ENCODE measurements around the gene RFX1. TPM values are rescaled to one million over a fixed set of nuclear protein-coding genes. Genes with fewer than 3 reads are reported as not detected.

RFX1 gene
- total RNA-seq, 1 experiment from 2014 or later = 1.2 TPM

- H3K9ac ChIP-seq (ENCODE audit: low read length) = no peak overlapping the region
- peaks cover 6% of the 10 kb centered on the region for H4K20me1 ChIP-seq (ENCODE audit: insufficient read depth, low read depth, low read length)
Observed at GRCh38 chr19:13957051-13957450, 49.1 kb downstream of the RFX1 start.

GRCh38 chr19:13956365-13956744 lies 49.8 kb downstream of the RFX1 start:
- no peak overlapping the region for H3K27ac ChIP-seq (ENCODE audit: low read length)
- peaks cover 16% of the 10 kb centered on the region for H3K4me1 ChIP-seq (ENCODE audit: low read length)
- H3K4me2 ChIP-seq (ENCODE audit: low read depth, low read length, poor library complexity, severe bottlenecking) = no peak overlapping the region
- no peaks in the 10 kb centered on the region for H3K27me3 ChIP-seq (ENCODE audit: low read length)
- no peak overlapping the region for H3K9ac ChIP-seq (ENCODE audit: low read length)
- H3K9me3 ChIP-seq (ENCODE audit: low read length) = no peaks in the 10 kb centered on the region
- H4K20me1 ChIP-seq (ENCODE audit: insufficient read depth, low read depth, low read length) = peaks cover 6% of the 10 kb centered on the region
- peaks cover 21% of the 10 kb centered on the region for H3K79me2 ChIP-seq (ENCODE audit: low read length)
- no peak for DNase-seq
- no peak overlapping the region for H3K4me3 ChIP-seq (ENCODE audit: low read length)
- no peak overlapping the region for H2AFZ ChIP-seq (ENCODE audit: low read length)
- H3K36me3 ChIP-seq (ENCODE audit: insufficient read depth, low read length) = peaks cover 16% of the 10 kb centered on the region; the same call in 1 of the 2 replicates
- no peaks in the 10 kb centered on the region for H3K9me2 ChIP-seq (replicated peaks; ENCODE audit: insufficient read depth, low read length)

More at GRCh38 chr19:13957051-13957450, 49.1 kb downstream of the RFX1 start:
- no peak overlapping the region for H2AFZ ChIP-seq (ENCODE audit: low read length)
- no peak overlapping the region for H3K27ac ChIP-seq (ENCODE audit: low read length)
- no peak overlapping the region for H3K4me3 ChIP-seq (ENCODE audit: low read length)
- no peaks in the 10 kb centered on the region for H3K27me3 ChIP-seq (ENCODE audit: low read length)
- peaks cover 10% of the 10 kb centered on the region for H3K4me1 ChIP-seq (ENCODE audit: low read length)
- H3K79me2 ChIP-seq (ENCODE audit: low read length) = peaks cover 21% of the 10 kb centered on the region
- H3K9me3 ChIP-seq (ENCODE audit: low read length) = no peaks in the 10 kb centered on the region
- H3K4me2 ChIP-seq (ENCODE audit: low read depth, low read length, poor library complexity, severe bottlenecking) = no peak overlapping the region
- peaks cover 16% of the 10 kb centered on the region; the same call in 1 of the 2 replicates for H3K36me3 ChIP-seq (ENCODE audit: insufficient read depth, low read length)
- DNase-seq = no peak
- H3K9me2 ChIP-seq (replicated peaks; ENCODE audit: insufficient read depth, low read length) = no peaks in the 10 kb centered on the region

GRCh38 chr19:13955662-13956364 lies 50.3 kb downstream of the RFX1 start:
- no peak overlapping the region for H2AFZ ChIP-seq (ENCODE audit: low read length)
- no peak overlapping the region for H3K27ac ChIP-seq (ENCODE audit: low read length)
- DNase-seq = no peak
- peaks cover 16% of the 10 kb centered on the region; the same call in 1 of the 2 replicates for H3K36me3 ChIP-seq (ENCODE audit: insufficient read depth, low read length)
- peaks cover 6% of the 10 kb centered on the region for H4K20me1 ChIP-seq (ENCODE audit: insufficient read depth, low read depth, low read length)
- peaks cover 16% of the 10 kb centered on the region for H3K4me1 ChIP-seq (ENCODE audit: low read length)
- no peak overlapping the region for H3K4me2 ChIP-seq (ENCODE audit: low read depth, low read length, poor library complexity, severe bottlenecking)
- H3K27me3 ChIP-seq (ENCODE audit: low read length) = no peaks in the 10 kb centered on the region
- H3K79me2 ChIP-seq (ENCODE audit: low read length) = peaks cover 21% of the 10 kb centered on the region
- H3K9me3 ChIP-seq (ENCODE audit: low read length) = no peaks in the 10 kb centered on the region
- H3K9ac ChIP-seq (ENCODE audit: low read length) = no peak overlapping the region
- H3K9me2 ChIP-seq (replicated peaks; ENCODE audit: insufficient read depth, low read length) = no peaks in the 10 kb centered on the region
- H3K4me3 ChIP-seq (ENCODE audit: low read length) = no peak overlapping the region

- H3K27me3 ChIP-seq (ENCODE audit: low read length) = no peaks in the 10 kb centered on the region
- DNase-seq = no peak
- H3K9ac ChIP-seq (ENCODE audit: low read length) = no peak overlapping the region
- H3K36me3 ChIP-seq (ENCODE audit: insufficient read depth, low read length) = peaks cover 13% of the 10 kb centered on the region; the same call in 1 of the 2 replicates
- H3K9me3 ChIP-seq (ENCODE audit: low read length) = no peaks in the 10 kb centered on the region
- peaks cover 16% of the 10 kb centered on the region for H3K4me1 ChIP-seq (ENCODE audit: low read length)
- H3K9me2 ChIP-seq (replicated peaks; ENCODE audit: insufficient read depth, low read length) = no peaks in the 10 kb centered on the region
- H3K4me3 ChIP-seq (ENCODE audit: low read length) = no peak overlapping the region
- H2AFZ ChIP-seq (ENCODE audit: low read length) = no peak overlapping the region
- no peak overlapping the region for H3K27ac ChIP-seq (ENCODE audit: low read length)
- peaks cover 21% of the 10 kb centered on the region for H3K79me2 ChIP-seq (ENCODE audit: low read length)
- H4K20me1 ChIP-seq (ENCODE audit: insufficient read depth, low read depth, low read length) = peaks cover 6% of the 10 kb centered on the region
- H3K4me2 ChIP-seq (ENCODE audit: low read depth, low read length, poor library complexity, severe bottlenecking) = no peak overlapping the region
Observed at GRCh38 chr19:13954185-13954584, 51.9 kb downstream of the RFX1 start.

- Histone ChIP-seq H3K27me3 (ENCODE audit: low read length) (no peaks in the 10 kb centered on the region), H3K9me2 (replicated peaks; ENCODE audit: insufficient read depth, low read length) (no peaks in the 10 kb centered on the region), H4K20me1 (ENCODE audit: insufficient read depth, low read depth, low read length) (peaks cover 6% of the 10 kb centered on the region), H3K4me2 (ENCODE audit: low read depth, low read length, poor library complexity, severe bottlenecking) (peak overlapping the region; percentile 99), H3K9me3 (ENCODE audit: low read length) (no peaks in the 10 kb centered on the region), H2AFZ (ENCODE audit: low read length) (no peak overlapping the region), H3K4me3 (ENCODE audit: low read length) (peak overlapping the region; percentile 100), H3K36me3 (ENCODE audit: insufficient read depth, low read length) (peaks cover 13% of the 10 kb centered on the region; the same call in 1 of the 2 replicates), H3K9ac (ENCODE audit: low read length) (peak overlapping the region; percentile 99), H3K27ac (ENCODE audit: low read length) (peak overlapping the region; percentile 55), H3K4me1 (ENCODE audit: low read length) (peaks cover 16% of the 10 kb centered on the region), H3K79me2 (ENCODE audit: low read length) (peaks cover 21% of the 10 kb centered on the region)
- DNase-seq = peak; percentile 53
Observed at GRCh38 chr19:13952931-13953531, 53.1 kb downstream of the RFX1 start.

GRCh38 chr19:13952154-13952930 lies 53.8 kb downstream of the RFX1 start, which contains the start of gene DCAF15:
DCAF15 (plus strand) TSS chr19:13952509; CDS start chr19:13952513, 4 bp downstream.
- peak within 1 kb of the TSS; percentile 93 for H2AFZ ChIP-seq (ENCODE audit: low read length)
- peak within 1 kb of the TSS; percentile 100 for H3K4me3 ChIP-seq (ENCODE audit: low read length)
- DNase-seq = peak; percentile 100
- H3K4me2 ChIP-seq (ENCODE audit: low read depth, low read length, poor library complexity, severe bottlenecking) = peak within 1 kb of the TSS; percentile 99
- peak within 1 kb of the TSS; percentile 99 for H3K9ac ChIP-seq (ENCODE audit: low read length)
- H4K20me1 ChIP-seq (ENCODE audit: insufficient read depth, low read depth, low read length) = peaks cover 6% of the 10 kb centered on the region
- H3K27ac ChIP-seq (ENCODE audit: low read length) = peak within 1 kb of the TSS; percentile 55
- H3K79me2 ChIP-seq (ENCODE audit: low read length) = peaks cover 21% of the 10 kb centered on the region
- H3K4me1 ChIP-seq (ENCODE audit: low read length) = peaks cover 16% of the 10 kb centered on the region
- H3K9me2 ChIP-seq (replicated peaks; ENCODE audit: insufficient read depth, low read length) = no peaks in the 10 kb centered on the region
- H3K9me3 ChIP-seq (ENCODE audit: low read length) = no peaks in the 10 kb centered on the region
- no peaks in the 10 kb centered on the region for H3K27me3 ChIP-seq (ENCODE audit: low read length)
- peaks cover 10% of the 10 kb centered on the region; the same call in 1 of the 2 replicates for H3K36me3 ChIP-seq (ENCODE audit: insufficient read depth, low read length)

GRCh38 chr19:13951799-13952153 lies 54.3 kb downstream of the RFX1 start:
- H4K20me1 ChIP-seq (ENCODE audit: insufficient read depth, low read depth, low read length) = peaks cover 6% of the 10 kb centered on the region
- H3K9ac ChIP-seq (ENCODE audit: low read length) = peak overlapping the region; percentile 65
- no peak overlapping the region for H3K27ac ChIP-seq (ENCODE audit: low read length)
- H3K36me3 ChIP-seq (ENCODE audit: insufficient read depth, low read length) = peaks cover 7% of the 10 kb centered on the region; the same call in 1 of the 2 replicates
- peak overlapping the region; percentile 93 for H2AFZ ChIP-seq (ENCODE audit: low read length)
- H3K79me2 ChIP-seq (ENCODE audit: low read length) = peaks cover 21% of the 10 kb centered on the region
- H3K9me3 ChIP-seq (ENCODE audit: low read length) = no peaks in the 10 kb centered on the region
- peak overlapping the region; percentile 74 for H3K4me3 ChIP-seq (ENCODE audit: low read length)
- no peaks in the 10 kb centered on the region for H3K27me3 ChIP-seq (ENCODE audit: low read length)
- no peak for DNase-seq
- no peaks in the 10 kb centered on the region for H3K9me2 ChIP-seq (replicated peaks; ENCODE audit: insufficient read depth, low read length)
- H3K4me2 ChIP-seq (ENCODE audit: low read depth, low read length, poor library complexity, severe bottlenecking) = peak overlapping the region; percentile 89
- H3K4me1 ChIP-seq (ENCODE audit: low read length) = peaks cover 16% of the 10 kb centered on the region

- Histone ChIP-seq H3K4me1 (ENCODE audit: low read length) (peaks cover 16% of the 10 kb centered on the region), H3K4me3 (ENCODE audit: low read length) (no peak overlapping the region), H3K36me3 (ENCODE audit: insufficient read depth, low read length) (0 out of 2 replicates have a peak, but pooled peaks cover under 1% of the 10 kb centered on the region), H2AFZ (ENCODE audit: low read length) (no peak overlapping the region), H4K20me1 (ENCODE audit: insufficient read depth, low read depth, low read length) (peaks cover 6% of the 10 kb centered on the region), H3K27me3 (ENCODE audit: low read length) (no peaks in the 10 kb centered on the region), H3K9me2 (replicated peaks; ENCODE audit: insufficient read depth, low read length) (no peaks in the 10 kb centered on the region), H3K27ac (ENCODE audit: low read length) (no peak overlapping the region), H3K4me2 (ENCODE audit: low read depth, low read length, poor library complexity, severe bottlenecking) (no peak overlapping the region), H3K9me3 (ENCODE audit: low read length) (no peaks in the 10 kb centered on the region), H3K79me2 (ENCODE audit: low read length) (peaks cover 21% of the 10 kb centered on the region), H3K9ac (ENCODE audit: low read length) (no peak overlapping the region)
- no peak for DNase-seq
Observed at GRCh38 chr19:13951043-13951442, 55.1 kb downstream of the RFX1 start.
